Measurements from ENCODE around the gene CBLN3.

DNA sequence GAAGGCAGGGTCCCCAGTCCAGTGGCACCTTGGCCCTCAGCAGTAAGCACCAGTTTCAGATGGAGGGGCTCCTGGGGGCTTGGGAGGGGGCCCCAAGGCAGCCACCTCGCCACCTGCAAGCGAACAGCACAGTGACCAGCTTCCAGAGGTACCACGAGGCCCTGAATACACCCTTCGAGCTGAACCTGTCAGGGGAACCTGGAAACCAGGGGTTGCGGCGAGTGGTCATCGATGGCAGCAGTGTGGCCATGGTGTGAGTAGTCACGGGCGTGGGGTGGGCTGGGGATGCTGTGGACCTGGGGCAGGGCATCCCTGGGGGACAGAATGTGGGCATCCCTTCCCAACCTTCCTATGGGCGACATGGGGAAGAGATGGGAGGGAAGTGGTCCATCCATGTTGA lies 19.5 kb downstream of the CBLN3 start:
- TF ChIP-seq, protein P1, sequence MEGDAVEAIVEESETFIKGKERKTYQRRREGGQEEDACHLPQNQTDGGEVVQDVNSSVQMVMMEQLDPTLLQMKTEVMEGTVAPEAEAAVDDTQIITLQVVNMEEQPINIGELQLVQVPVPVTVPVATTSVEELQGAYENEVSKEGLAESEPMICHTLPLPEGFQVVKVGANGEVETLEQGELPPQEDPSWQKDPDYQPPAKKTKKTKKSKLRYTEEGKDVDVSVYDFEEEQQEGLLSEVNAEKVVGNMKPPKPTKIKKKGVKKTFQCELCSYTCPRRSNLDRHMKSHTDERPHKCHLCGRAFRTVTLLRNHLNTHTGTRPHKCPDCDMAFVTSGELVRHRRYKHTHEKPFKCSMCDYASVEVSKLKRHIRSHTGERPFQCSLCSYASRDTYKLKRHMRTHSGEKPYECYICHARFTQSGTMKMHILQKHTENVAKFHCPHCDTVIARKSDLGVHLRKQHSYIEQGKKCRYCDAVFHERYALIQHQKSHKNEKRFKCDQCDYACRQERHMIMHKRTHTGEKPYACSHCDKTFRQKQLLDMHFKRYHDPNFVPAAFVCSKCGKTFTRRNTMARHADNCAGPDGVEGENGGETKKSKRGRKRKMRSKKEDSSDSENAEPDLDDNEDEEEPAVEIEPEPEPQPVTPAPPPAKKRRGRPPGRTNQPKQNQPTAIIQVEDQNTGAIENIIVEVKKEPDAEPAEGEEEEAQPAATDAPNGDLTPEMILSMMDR (IDR thresholded peaks at IDR 0.05): no peak
- no peak for TF ChIP-seq POLR2A (IDR thresholded peaks at IDR 0.05)

All from tibial nerve (tissue), 3 donors.